IMR-90 (cell line): ENCODE results near the gene ZNF384. TPM values are rescaled to one million over a fixed set of nuclear protein-coding genes. Genes with fewer than 3 reads are reported as not detected.
"Not testable (repeated sequence)": the region's sequence is repeated elsewhere in the genome, so short reads cannot be mapped to it uniquely, and the experiment has no call there.

ENCODE experiments used
- ATAC-seq: fragments of 200-7000 bp; cut with Tn5 transposase; 2 replicates; pipeline ENCODE4 v1.9.1; 2020; ENCODE audit warnings: low read depth, mild to moderate bottlenecking, moderate library complexity
- BruUV-seq: library from RNA; stranded (reverse); fragments of 400-500 nt; replicated peaks from 2 replicates; lab custom pipeline; 2021; lab: Mats Ljungman, UMichigan
- CTCF ChIA-PET: fragments of 300-600 bp; formaldehyde crosslinking; extraction: SDS; loops from one replicate; lab custom pipeline; 2021; ENCODE audit warnings: antibody characterized with exemption; lab: Yijun Ruan, JAX
- POLR2A ChIA-PET: fragments of 300-600 bp; sonication (Branson Sonifier 250); formaldehyde crosslinking; loops from one replicate; lab custom pipeline; 2022; ENCODE audit warnings: antibody characterized with exemption; ENCODE audit not compliant: unreplicated experiment; lab: Charles Lee
- DNase-seq: peaks from one replicate; pipeline ENCODE4 v3.0.0; 2013
- H2AFZ ChIP-seq: replicated peaks from 2 replicates; pipeline ENCODE3; 2013; ENCODE audit warnings: low read length, mild to moderate bottlenecking; ENCODE audit not compliant: poor library complexity
- H2AK5ac ChIP-seq: 2 replicates; pipeline ENCODE4 v1.6.1; 2013; ENCODE audit warnings: low read depth, low read length, inconsistent platforms
- H2AK9ac ChIP-seq: replicated peaks from 2 replicates; pipeline ENCODE3; 2013; ENCODE audit warnings: mild to moderate bottlenecking, low read depth, low read length, moderate library complexity; ENCODE audit not compliant: poor library complexity
- H2BK120ac ChIP-seq: 2 replicates; pipeline ENCODE4 v1.6.1; 2013; ENCODE audit warnings: low read depth, low read length, inconsistent platforms
- H2BK15ac ChIP-seq: 3 replicates; pipeline ENCODE4 v1.6.1; 2013; ENCODE audit warnings: low read depth, low read length, inconsistent platforms
- H2BK20ac ChIP-seq: 2 replicates; pipeline ENCODE4 v1.6.1; 2013; ENCODE audit warnings: low read depth, mild to moderate bottlenecking, inconsistent platforms, low read length, moderate library complexity
- H2BK5ac ChIP-seq: 2 replicates; pipeline ENCODE4 v1.6.1; 2013; ENCODE audit warnings: mild to moderate bottlenecking, low read depth, low read length, inconsistent platforms; ENCODE audit not compliant: poor library complexity, severe bottlenecking
- H3K14ac ChIP-seq: replicated peaks from 2 replicates; pipeline ENCODE4 v1.6.1; 2013; ENCODE audit warnings: low read depth, low read length, inconsistent platforms
- H3K18ac ChIP-seq: 2 replicates; pipeline ENCODE4 v1.6.1; 2013; ENCODE audit warnings: low read depth, low read length, control low read depth
- H3K23ac ChIP-seq: 2 replicates; pipeline ENCODE4 v1.6.1; 2013; ENCODE audit warnings: low read depth, low read length, inconsistent platforms
- H3K27ac ChIP-seq: 2 replicates; pipeline ENCODE4 v1.5.1; 2013; ENCODE audit warnings: mild to moderate bottlenecking, control low read depth, low read length; ENCODE audit not compliant: insufficient read depth
- H3K27me3 ChIP-seq: 2 replicates; pipeline ENCODE4 v1.6.1; 2013; ENCODE audit warnings: low read length; ENCODE audit not compliant: control insufficient read depth, insufficient read depth
- H3K36me3 ChIP-seq: 2 replicates; pipeline ENCODE4 v1.6.1; 2013; ENCODE audit warnings: low read length, mixed read lengths; ENCODE audit not compliant: control insufficient read depth, insufficient read depth
- H3K4ac ChIP-seq: 2 replicates; pipeline ENCODE4 v1.6.1; 2013; ENCODE audit warnings: low read depth, low read length, inconsistent platforms
- H3K4me1 ChIP-seq: 2 replicates; pipeline ENCODE4 v1.6.1; 2013; ENCODE audit warnings: low read length, mixed read lengths; ENCODE audit not compliant: control insufficient read depth, insufficient read depth
- H3K4me2 ChIP-seq: 2 replicates; pipeline ENCODE4 v1.6.1; 2013; ENCODE audit warnings: low read depth, mild to moderate bottlenecking, control low read depth, low read length, moderate library complexity
- H3K4me3 ChIP-seq: 2 replicates; pipeline ENCODE4 v1.5.1; 2013; ENCODE audit warnings: low read depth, mild to moderate bottlenecking, control low read depth, low read length, moderate library complexity; ENCODE audit not compliant: insufficient read depth
- H3K56ac ChIP-seq: 2 replicates; pipeline ENCODE4 v1.6.1; 2013; ENCODE audit warnings: low read length, inconsistent platforms; ENCODE audit not compliant: insufficient read depth; ENCODE audit errors: extremely low read depth
- H3K79me1 ChIP-seq, 2 experiments: 2 replicates each; pipeline ENCODE4 v1.6.1; 2013; ENCODE audit warnings: low read length in 2 of 2, inconsistent platforms in 1 of 2, low read depth in 1 of 2
- H3K9ac ChIP-seq: 2 replicates; pipeline ENCODE4 v1.6.1; 2013; ENCODE audit warnings: low read depth, low read length, control low read depth
- H3K9me1 ChIP-seq: 2 replicates; pipeline ENCODE4 v1.6.1; 2013; ENCODE audit warnings: low read length, inconsistent platforms; ENCODE audit not compliant: insufficient read depth
- H3K9me3 ChIP-seq: 2 replicates; pipeline ENCODE4 v1.6.1; 2013; ENCODE audit warnings: low read length; ENCODE audit not compliant: control insufficient read depth, insufficient read depth
- H4K20me1 ChIP-seq: 2 replicates; pipeline ENCODE4 v1.6.1; 2013; ENCODE audit warnings: low read length, inconsistent platforms; ENCODE audit not compliant: insufficient read depth
- H4K5ac ChIP-seq: 2 replicates; pipeline ENCODE4 v1.6.1; 2013; ENCODE audit warnings: mild to moderate bottlenecking, low read depth, low read length, control low read depth
- H4K8ac ChIP-seq, 2 experiments: 2 replicates each; pipeline ENCODE4 v1.6.1; 2013; ENCODE audit warnings: low read depth in 2 of 2, low read length in 2 of 2, control low read depth in 1 of 2, inconsistent platforms in 1 of 2
- H4K91ac ChIP-seq: 2 replicates; pipeline ENCODE4 v1.6.1; 2013; ENCODE audit warnings: low read depth, low read length, inconsistent platforms; ENCODE audit not compliant: insufficient read depth
- CHD1 ChIP-seq: IDR thresholded peaks from 2 replicates; pipeline ENCODE4 v1.6.1; 2012; ENCODE audit warnings: low read depth, low read length, improper control_type of control experiment
- RFX5 ChIP-seq: IDR thresholded peaks from 2 replicates; pipeline ENCODE4 v1.8.0; 2012; ENCODE audit warnings: low read depth, mild to moderate bottlenecking, low read length, moderate library complexity
- WGBS, 2 experiments: methylation state at CpG; one replicate each; pipeline versions ENCODE4 v1.1.5 to v1.1.7; 2013; ENCODE audit warnings: missing lambda C conversion rate in 2 of 2; ENCODE audit not compliant: insufficient read length in 1 of 2; ENCODE audit errors: extremely low coverage in 2 of 2; 5-methylcytosine and 5-hydroxymethylcytosine counted together
- dilution Hi-C: fragments of 300-500 bp; cut with HindIII; formaldehyde crosslinking; loops from one replicate; pipeline ENCODE4 v1.14.3; 2018; ENCODE audit warnings: low sequenced_read_pairs; ENCODE audit not compliant: unreplicated experiment
- in situ Hi-C: fragments of 300-500 bp; cut with MboI; formaldehyde crosslinking; loops from 3 replicates; pipeline ENCODE4 v1.14.3; 2019; ENCODE audit warnings: low sequenced_read_pairs, inconsistent platforms, mixed read lengths
- intact Hi-C: fragments of 100-400 bp; cut with micrococcal nuclease; formaldehyde crosslinking; loops from 2 replicates; pipeline ENCODE4 v1.10.0; 2022
- polyA plus RNA-seq, 3 experiments: library from polyadenylated mRNA; depleted of rRNA; stranded (reverse); fragments of >200 nt; gene quantifications; 2 replicates each; pipeline ENCODE4 v1.2.3, GENCODE V29; 2012; ENCODE audit warnings: low replicate concordance in 1 of 3
- total RNA-seq: library from RNA; depleted of rRNA; stranded (reverse); fragments of >200 nt; gene quantifications from 2 replicates; pipeline ENCODE4 v1.2.3, GENCODE V29; 2012

ZNF384 gene
- total and polyA plus RNA-seq, 2 of the 4 experiments (the other 2 are of a cell fraction), result 16.3 to 55.6 TPM

GRCh38 chr12:6708960-6709394 is 19.8 kb upstream of the ZNF384 start:
- no peak for TF ChIP-seq CHD1
- no peak for TF ChIP-seq RFX5
- H2AFZ ChIP-seq, result no peak overlapping the region
- POLR2A ChIA-PET, result no interaction called here
- dilution Hi-C loops, result no loop called here
- H4K91ac ChIP-seq, result no peak overlapping the region
- no peak overlapping the region for H2BK120ac ChIP-seq
- no peaks in the 10 kb centered on the region for H3K9me3 ChIP-seq
- no peaks in the 10 kb centered on the region for H4K20me1 ChIP-seq
- CTCF ChIA-PET, result no interaction called here
- no peak overlapping the region for H3K4me2 ChIP-seq
- no peak overlapping the region for H3K18ac ChIP-seq
- BruUV-seq, result no TSS peak
- WGBS, 2 experiments, result 82% methylated on average over 16 of the region's 16 CpGs; no CpG with 5 or more reads in 1 of the 2 experiments
- DNase-seq, result no peak
- H3K56ac ChIP-seq, result no peak overlapping the region
- H3K79me1 ChIP-seq, result no peaks in the 10 kb centered on the region
- no peak overlapping the region for H2AK5ac ChIP-seq
- in situ Hi-C loops, result no loop called here
- H3K27ac ChIP-seq, result no peak overlapping the region
- H2BK20ac ChIP-seq, result no peak overlapping the region
- no peak overlapping the region for H4K5ac ChIP-seq
- H4K8ac ChIP-seq, result no peak overlapping the region
- H3K23ac ChIP-seq, result no peak overlapping the region
- intact Hi-C loops, result no loop called here
- H3K4me1 ChIP-seq, result no peaks in the 10 kb centered on the region
- H3K4ac ChIP-seq, result no peak overlapping the region
- no peak overlapping the region for H3K4me3 ChIP-seq
- no peaks in the 10 kb centered on the region for H3K27me3 ChIP-seq
- H3K9ac ChIP-seq, result no peak overlapping the region
- no peaks in the 10 kb centered on the region for H3K36me3 ChIP-seq
- H2AK9ac ChIP-seq, result no peak overlapping the region
- H2BK15ac ChIP-seq, result no peak overlapping the region
- ATAC-seq, result no peak
- no peak overlapping the region for H3K14ac ChIP-seq
- no peak overlapping the region for H2BK5ac ChIP-seq
- no peaks in the 10 kb centered on the region for H3K9me1 ChIP-seq

GRCh38 chr12:6708351-6708750 is 19.2 kb upstream of the ZNF384 start:
- H3K56ac ChIP-seq, intact Hi-C loops: not testable (repeated sequence)

More at GRCh38 chr12:6708351-6708750, 19.2 kb upstream of the ZNF384 start:
- H4K8ac ChIP-seq, H4K91ac ChIP-seq, H4K5ac ChIP-seq, DNase-seq, H3K36me3 ChIP-seq, H3K79me1 ChIP-seq, H3K9ac ChIP-seq, in situ Hi-C loops, H3K9me3 ChIP-seq, H3K4me2 ChIP-seq, H3K4ac ChIP-seq, H3K27me3 ChIP-seq, H3K23ac ChIP-seq, H2BK5ac ChIP-seq, H2AFZ ChIP-seq, H2AK9ac ChIP-seq, H2BK20ac ChIP-seq, H2BK120ac ChIP-seq, H4K20me1 ChIP-seq, BruUV-seq, H3K14ac ChIP-seq, POLR2A ChIA-PET, H3K9me1 ChIP-seq, H3K4me3 ChIP-seq, H2AK5ac ChIP-seq, ATAC-seq, dilution Hi-C loops, H3K18ac ChIP-seq, H2BK15ac ChIP-seq, H3K27ac ChIP-seq, CTCF ChIA-PET, H3K4me1 ChIP-seq: not testable (repeated sequence)
- WGBS, 2 experiments, result 96% methylated on average over 12 of the region's 21 CpGs; no CpG with 5 or more reads in 1 of the 2 experiments
